Panc1 (cell line): ENCODE results near the gene LIPA. TPM values are rescaled to one million over a fixed set of nuclear protein-coding genes. Genes with fewer than 3 reads are reported as not detected.

Experiments
- ATAC-seq: fragments of 200-7000 bp; cut with Tn5 transposase; 2 replicates; pipeline ENCODE4 v1.9.1; 2020; ENCODE audit warnings: mild to moderate bottlenecking, moderate library complexity
- BruUV-seq: library from RNA; stranded (reverse); fragments of 400-500 nt; replicated peaks from 2 replicates; lab custom pipeline; 2021; lab: Mats Ljungman, UMichigan
- CTCF ChIA-PET: fragments of 300-600 bp; sonication (Branson Sonifier 250); formaldehyde crosslinking; loops from one replicate; lab custom pipeline; 2022; ENCODE audit warnings: antibody characterized with exemption; lab: Charles Lee
- POLR2A ChIA-PET: fragments of 300-600 bp; sonication (Branson Sonifier 250); formaldehyde crosslinking; loops from one replicate; lab custom pipeline; 2022; ENCODE audit warnings: antibody characterized with exemption; lab: Charles Lee
- DNase-seq: peaks from one replicate; pipeline ENCODE4 v3.0.0-alpha.2; 2010; ENCODE audit warnings: low read depth, low spot score
- H3K27ac ChIP-seq: 2 replicates; pipeline ENCODE4 v1.5.1; 2011; ENCODE audit warnings: mild to moderate bottlenecking, low read length, inconsistent platforms
- H3K27me3 ChIP-seq: fragments of 200-500 bp; sonication (Bioruptor generic); 2 replicates; pipeline ENCODE4 v1.6.0; 2014; ENCODE audit warnings: low read length, inconsistent platforms; ENCODE audit not compliant: control insufficient read depth, insufficient read depth
- H3K36me3 ChIP-seq: fragments of 200-500 bp; sonication (Bioruptor generic); 2 replicates; pipeline ENCODE4 v1.5.1; 2014; ENCODE audit warnings: inconsistent platforms, mild to moderate bottlenecking, low read length, moderate library complexity; ENCODE audit not compliant: control insufficient read depth, insufficient read depth
- H3K4me1 ChIP-seq: 2 replicates; pipeline ENCODE4 v1.5.1; 2011; ENCODE audit warnings: inconsistent platforms, mild to moderate bottlenecking, low read length, moderate library complexity; ENCODE audit not compliant: control insufficient read depth, insufficient read depth
- H3K4me3 ChIP-seq, 2 experiments: 2 replicates each; pipeline ENCODE4 v1.5.1; 2011 to 2012; ENCODE audit warnings: low read depth in 2 of 2, low read length in 2 of 2, mild to moderate bottlenecking in 2 of 2, inconsistent platforms in 1 of 2, moderate library complexity in 1 of 2
- H3K9me3 ChIP-seq: fragments of 200-500 bp; sonication (Bioruptor generic); 2 replicates; pipeline ENCODE4 v1.5.1; 2014; ENCODE audit warnings: low read depth, mild to moderate bottlenecking, inconsistent platforms, low read length, moderate library complexity; ENCODE audit not compliant: control insufficient read depth, insufficient read depth
- CTCF ChIP-seq: fragments of 450-650 bp; IDR thresholded peaks from 2 replicates; pipeline ENCODE4 v1.5.1; 2017; ENCODE audit warnings: mild to moderate bottlenecking
- POLR2AphosphoS5 ChIP-seq: IDR thresholded peaks from 2 replicates; pipeline ENCODE4 v1.6.1; 2012; ENCODE audit warnings: mild to moderate bottlenecking, low read depth, low read length, moderate library complexity
- REST ChIP-seq, 2 experiments: IDR thresholded peaks; 2 replicates each; pipeline ENCODE4 v1.6.1; 2011 to 2012; ENCODE audit warnings: low read depth in 2 of 2, control low read depth in 1 of 2, low read length in 1 of 2, mild to moderate bottlenecking in 1 of 2, moderate library complexity in 1 of 2; ENCODE audit not compliant: insufficient read depth in 1 of 2
- SIN3A ChIP-seq: IDR thresholded peaks from 2 replicates; pipeline ENCODE4 v1.6.1; 2012; ENCODE audit warnings: low read depth, mild to moderate bottlenecking, low read length, moderate library complexity, borderline replicate concordance; ENCODE audit not compliant: insufficient read depth
- TCF7L2 ChIP-seq: IDR thresholded peaks from 2 replicates; pipeline ENCODE4 v1.6.1; 2011; ENCODE audit warnings: mild to moderate bottlenecking, low read depth, low read length, inconsistent platforms
- in situ Hi-C: cut with HindIII; loops from 2 replicates; pipeline ENCODE4 v1.10.0; 2016; ENCODE audit warnings: low sequenced_read_pairs, low pct_unique_long_range_greater_than_20kb
- intact Hi-C: fragments of 100-400 bp; cut with micrococcal nuclease; formaldehyde crosslinking; loops from one replicate; pipeline ENCODE4 v1.10.0; 2022; ENCODE audit not compliant: unreplicated experiment
- total RNA-seq: library from RNA; stranded (reverse); gene quantifications from one replicate; pipeline ENCODE4 v1.2.1, GENCODE V29; 2021; ENCODE audit not compliant: unreplicated experiment

Gene LIPA
- total RNA-seq, 1 experiment from 2014 or later = 172 TPM

GRCh38 chr10:89278034-89278535 is 26.5 kb upstream of the LIPA start:
- Histone ChIP-seq H3K27me3 (no peaks in the 10 kb centered on the region), H3K36me3 (no peaks in the 10 kb centered on the region), H3K9me3 (no peaks in the 10 kb centered on the region), H3K4me3 (peak overlapping the region in 1 of 2 experiments; percentile 12; a peak in 1 of 4 replicates), H3K4me1 (peaks cover 36% of the 10 kb centered on the region), H3K27ac (peak overlapping the region; percentile 98)
- intact Hi-C loops = no loop called here
- in situ Hi-C loops = no loop called here
- peak; percentile 94 for DNase-seq
- TF ChIP-seq REST (IDR thresholded peaks at IDR 0.05; ENCODE audit: insufficient read depth in 1 of 2, low read depth in 2 of 2, low read length in 1 of 2) (no peak), POLR2AphosphoS5 (peak; percentile 78; the same call in 1 of the 2 replicates), SIN3A (no peak), TCF7L2 (no peak), CTCF (no peak)
- BruUV-seq = no TSS peak
- CTCF ChIA-PET = no interaction called here
- peak; percentile 96 for ATAC-seq
- POLR2A ChIA-PET = interaction anchor here (0.6 kb wide), 1 partner anchor 346 kb away, joined by 10 read pairs; no protein-coding TSS in a partner anchor

- no peak for TF ChIP-seq POLR2AphosphoS5
- no peak for TF ChIP-seq REST (IDR thresholded peaks at IDR 0.05; ENCODE audit: insufficient read depth in 1 of 2, low read depth in 2 of 2, low read length in 1 of 2)
- no peak for TF ChIP-seq CTCF
- TF ChIP-seq SIN3A = no peak
- no peak for TF ChIP-seq TCF7L2
- ChIA-PET CTCF (no interaction called here), POLR2A (interaction anchor here (0.6 kb wide), 1 partner anchor 52 kb away, joined by 5 read pairs; no protein-coding TSS in a partner anchor)
- DNase-seq (no peak), ATAC-seq (no peak)
- no peaks in the 10 kb centered on the region for H3K36me3 ChIP-seq
- no TSS peak for BruUV-seq
- peak overlapping the region; percentile 98 for H3K27ac ChIP-seq
- no peaks in the 10 kb centered on the region for H3K27me3 ChIP-seq
- no peaks in the 10 kb centered on the region for H3K9me3 ChIP-seq
- H3K4me1 ChIP-seq = peaks cover 25% of the 10 kb centered on the region
- no peak overlapping the region for H3K4me3 ChIP-seq
- intact Hi-C loops (no loop called here), in situ Hi-C loops (no loop called here)
Observed at GRCh38 chr10:89275383-89275782, 23.8 kb upstream of the LIPA start.
